Gastroesophageal sphincter (tissue), 3 donors: ENCODE results near the gene PTPRD.

Experiments used
- CTCF ChIP-seq, 4 experiments: fragments of 200-600 bp in 2 of 4; fragments of 450-650 bp in 2 of 4; sonication (generic) in 1 of 4; IDR thresholded peaks; one replicate each; pipeline ENCODE4 v1.5.1; 2017 to 2019; ENCODE audit warnings: antibody characterized with exemption in 4 of 4, mild to moderate bottlenecking in 2 of 4, moderate library complexity in 2 of 4
- EP300 ChIP-seq: sonication (generic); formaldehyde crosslinking; IDR thresholded peaks from one replicate; pipeline ENCODE4 v1.6.1; 2017; ENCODE audit warnings: antibody characterized with exemption, mild to moderate bottlenecking
- POLR2A ChIP-seq, 2 donors: fragments of 450-650 bp; IDR thresholded peaks; one replicate each; pipeline ENCODE4 v1.6.1; 2017; ENCODE audit warnings: antibody characterized with exemption in 2 of 2, mild to moderate bottlenecking in 2 of 2, moderate library complexity in 1 of 2
- POLR2AphosphoS5 ChIP-seq: sonication (generic); formaldehyde crosslinking; IDR thresholded peaks from one replicate; pipeline ENCODE4 v1.6.1; 2017; ENCODE audit warnings: antibody characterized with exemption

GRCh38 chr9:9603345-9603744 lies 1009.5 kb downstream of the PTPRD start:
- TF ChIP-seq CTCF (IDR thresholded peaks at IDR 0.05): no peak
- no peak for TF ChIP-seq EP300
- TF ChIP-seq POLR2A (IDR thresholded peaks at IDR 0.05): no peak
- no peak for TF ChIP-seq POLR2AphosphoS5
